OCI-LY1 (cell line): ENCODE results near the gene NFIA.

Source experiments
- H2AFZ ChIP-seq: fragments of 200-600 bp; sonication (generic), shearing (Covaris generic); 2 replicates; pipeline ENCODE4 v1.6.0; 2014; ENCODE audit warnings: antibody characterized with exemption, mild to moderate bottlenecking, low read length
- H3F3A ChIP-seq: fragments of 200-600 bp; sonication (generic), shearing (Covaris generic); 2 replicates; pipeline ENCODE4 v1.6.0; 2014; ENCODE audit warnings: mild to moderate bottlenecking, antibody characterized with exemption, low read length, moderate library complexity; ENCODE audit not compliant: insufficient read depth
- H3K27ac ChIP-seq: fragments of 200-600 bp; sonication (generic); 2 replicates; pipeline ENCODE4 v1.5.1; 2014; ENCODE audit warnings: low read length, mixed run types, mild to moderate bottlenecking, low read depth; ENCODE audit not compliant: poor library complexity, severe bottlenecking
- H3K27me3 ChIP-seq: fragments of 200-600 bp; sonication (generic); 2 replicates; pipeline ENCODE4 v1.6.0; 2014; ENCODE audit warnings: antibody characterized with exemption, mild to moderate bottlenecking, low read length, moderate library complexity; ENCODE audit not compliant: insufficient read depth
- H3K36me3 ChIP-seq: fragments of 200-600 bp; sonication (generic); 2 replicates; pipeline ENCODE4 v1.6.1; 2014; ENCODE audit warnings: mild to moderate bottlenecking, antibody characterized with exemption, low read length, moderate library complexity, mixed read lengths; ENCODE audit not compliant: insufficient read depth
- H3K4me1 ChIP-seq: fragments of 200-600 bp; sonication (generic); 2 replicates; pipeline ENCODE4 v1.5.1; 2014; ENCODE audit warnings: mild to moderate bottlenecking, low read length, moderate library complexity; ENCODE audit not compliant: insufficient read depth, severe bottlenecking
- H3K4me2 ChIP-seq: fragments of 200-600 bp; sonication (generic), shearing (Covaris generic); 2 replicates; pipeline ENCODE4 v1.6.1; 2014; ENCODE audit warnings: low read length
- H3K4me3 ChIP-seq: fragments of 200-600 bp; sonication (generic); 2 replicates; pipeline ENCODE4 v1.5.1; 2014; ENCODE audit warnings: low read length, low read depth, mild to moderate bottlenecking, mixed read lengths; ENCODE audit not compliant: poor library complexity, severe bottlenecking
- H3K79me2 ChIP-seq: fragments of 200-600 bp; shearing (Covaris generic); 2 replicates; pipeline ENCODE4 v1.6.1; 2016; ENCODE audit warnings: mixed run types, low read length, mixed read lengths; ENCODE audit not compliant: insufficient read depth
- H3K9ac ChIP-seq: fragments of 200-600 bp; sonication (generic), shearing (Covaris generic); 2 replicates; pipeline ENCODE4 v1.6.1; 2014; ENCODE audit warnings: mild to moderate bottlenecking, low read length, mixed read lengths
- H3K9me2 ChIP-seq: fragments of 200-600 bp; sonication (generic), shearing (Covaris generic); 2 replicates; pipeline ENCODE4 v1.6.1; 2014; ENCODE audit warnings: low read depth, mild to moderate bottlenecking, low read length, mixed read lengths
- H3K9me3 ChIP-seq: fragments of 200-600 bp; shearing (Covaris generic); 2 replicates; pipeline ENCODE4 v1.6.1; 2014; ENCODE audit warnings: low read length, mixed read lengths
- H4K20me1 ChIP-seq: fragments of 200-600 bp; sonication (generic), shearing (Covaris generic); 2 replicates; pipeline ENCODE4 v1.6.0; 2016; ENCODE audit warnings: mild to moderate bottlenecking, low read length; ENCODE audit not compliant: insufficient read depth
- EZH2 ChIP-seq: fragments of 200-600 bp; sonication (generic), shearing (Covaris generic); IDR thresholded peaks from 2 replicates; pipeline ENCODE4 v1.8.0; 2017; ENCODE audit warnings: borderline replicate concordance, mixed run types, mild to moderate bottlenecking, antibody characterized with exemption, low read length, moderate library complexity, mixed read lengths
- TF ChIP-seq, protein P1 (sequence below): fragments of 200-600 bp; sonication (generic), shearing (Covaris generic); IDR thresholded peaks from 2 replicates; pipeline ENCODE4 v1.5.1; 2017; ENCODE audit warnings: mild to moderate bottlenecking, antibody characterized with exemption, low read length, moderate library complexity, mixed read lengths

Gene NFIA

DNA sequence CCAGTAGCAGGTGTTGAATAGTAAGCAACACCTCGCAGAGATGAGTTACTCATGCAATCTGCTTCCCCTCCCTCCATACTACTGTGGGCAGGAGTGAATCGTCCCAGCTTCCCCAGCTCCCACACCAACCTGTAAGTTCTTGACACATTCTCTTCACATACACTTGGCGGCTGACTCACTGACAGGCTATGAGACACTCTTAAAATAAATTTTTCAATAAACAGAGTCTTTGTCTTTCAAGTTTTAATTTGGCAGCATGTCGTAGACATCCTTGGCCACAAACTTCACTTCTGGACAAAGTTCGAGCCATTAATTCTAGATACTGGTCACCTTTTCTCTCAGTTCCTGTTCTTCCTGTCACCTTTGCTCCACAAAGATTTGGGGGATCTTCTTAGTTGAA lies 351.9 kb downstream of the NFIA start:
- Histone ChIP-seq H4K20me1 (no peaks in the 10 kb centered on the region), H3K4me2 (no peak overlapping the region), H3K27me3 (no peaks in the 10 kb centered on the region), H3K27ac (no peak overlapping the region), H2AFZ (no peak overlapping the region), H3F3A (no peaks in the 10 kb centered on the region), H3K4me1 (no peaks in the 10 kb centered on the region), H3K9me3 (no peaks in the 10 kb centered on the region), H3K9me2 (no peaks in the 10 kb centered on the region), H3K36me3 (no peaks in the 10 kb centered on the region), H3K4me3 (no peak overlapping the region), H3K79me2 (no peaks in the 10 kb centered on the region), H3K9ac (no peak overlapping the region)
- TF ChIP-seq EZH2, result no peak
- TF ChIP-seq, protein P1, sequence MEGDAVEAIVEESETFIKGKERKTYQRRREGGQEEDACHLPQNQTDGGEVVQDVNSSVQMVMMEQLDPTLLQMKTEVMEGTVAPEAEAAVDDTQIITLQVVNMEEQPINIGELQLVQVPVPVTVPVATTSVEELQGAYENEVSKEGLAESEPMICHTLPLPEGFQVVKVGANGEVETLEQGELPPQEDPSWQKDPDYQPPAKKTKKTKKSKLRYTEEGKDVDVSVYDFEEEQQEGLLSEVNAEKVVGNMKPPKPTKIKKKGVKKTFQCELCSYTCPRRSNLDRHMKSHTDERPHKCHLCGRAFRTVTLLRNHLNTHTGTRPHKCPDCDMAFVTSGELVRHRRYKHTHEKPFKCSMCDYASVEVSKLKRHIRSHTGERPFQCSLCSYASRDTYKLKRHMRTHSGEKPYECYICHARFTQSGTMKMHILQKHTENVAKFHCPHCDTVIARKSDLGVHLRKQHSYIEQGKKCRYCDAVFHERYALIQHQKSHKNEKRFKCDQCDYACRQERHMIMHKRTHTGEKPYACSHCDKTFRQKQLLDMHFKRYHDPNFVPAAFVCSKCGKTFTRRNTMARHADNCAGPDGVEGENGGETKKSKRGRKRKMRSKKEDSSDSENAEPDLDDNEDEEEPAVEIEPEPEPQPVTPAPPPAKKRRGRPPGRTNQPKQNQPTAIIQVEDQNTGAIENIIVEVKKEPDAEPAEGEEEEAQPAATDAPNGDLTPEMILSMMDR, result no peak

DNA sequence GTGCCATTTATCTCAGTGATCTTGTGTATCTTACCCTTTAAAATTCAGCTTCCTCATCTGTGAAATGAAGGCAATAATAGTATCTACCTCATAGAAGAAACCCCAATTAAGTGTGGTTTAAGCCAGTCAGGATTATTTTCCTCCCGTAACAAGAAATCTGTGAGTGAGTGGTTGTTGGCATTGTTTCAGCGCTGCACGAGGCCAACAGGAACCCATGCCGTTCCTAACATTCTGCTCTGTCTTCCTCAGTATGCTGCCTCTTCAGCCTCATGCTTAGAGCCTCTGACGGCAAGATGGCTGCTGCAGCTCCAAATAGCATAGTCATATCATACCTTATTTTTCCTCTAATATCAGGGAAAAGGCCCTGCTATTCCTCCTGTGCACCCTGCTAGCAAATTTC lies 352.9 kb downstream of the NFIA start:
- TF ChIP-seq, protein P1, result no peak
- TF ChIP-seq EZH2, result no peak
- no peaks in the 10 kb centered on the region for H3K36me3 ChIP-seq
- no peaks in the 10 kb centered on the region for H3K27me3 ChIP-seq
- H3K9ac ChIP-seq, result no peak overlapping the region
- no peak overlapping the region for H3K4me2 ChIP-seq
- no peak overlapping the region for H3K4me3 ChIP-seq
- H3K4me1 ChIP-seq, result no peaks in the 10 kb centered on the region
- H4K20me1 ChIP-seq, result no peaks in the 10 kb centered on the region
- H3K79me2 ChIP-seq, result no peaks in the 10 kb centered on the region
- no peaks in the 10 kb centered on the region for H3K9me3 ChIP-seq
- no peak overlapping the region for H2AFZ ChIP-seq
- no peaks in the 10 kb centered on the region for H3F3A ChIP-seq
- no peaks in the 10 kb centered on the region for H3K9me2 ChIP-seq
- no peak overlapping the region for H3K27ac ChIP-seq

DNA sequence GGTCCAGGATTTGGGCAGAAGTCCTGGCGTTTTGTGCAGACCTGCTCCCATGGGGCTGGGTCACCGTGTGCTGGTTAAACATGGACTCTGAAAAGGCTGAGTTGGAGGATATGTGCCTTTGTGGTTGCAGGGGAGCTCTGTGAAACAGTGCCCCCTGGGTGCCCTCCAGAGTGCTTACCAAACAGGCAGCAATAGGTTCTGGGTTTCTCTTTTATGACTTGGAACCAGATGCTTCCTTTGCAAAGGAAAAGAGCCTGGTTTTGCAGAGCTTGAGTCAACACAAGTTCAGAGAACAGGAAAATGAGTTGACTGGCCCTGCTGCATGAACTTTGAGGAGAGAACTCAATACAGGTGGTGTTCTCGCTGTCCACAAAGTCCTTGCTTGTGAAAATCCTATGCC lies 353.7 kb downstream of the NFIA start:
- Histone ChIP-seq H3K9me3 (no peaks in the 10 kb centered on the region), H3K4me2 (no peak overlapping the region), H3K27ac (no peak overlapping the region), H2AFZ (no peak overlapping the region), H3K9ac (no peak overlapping the region), H3K79me2 (no peaks in the 10 kb centered on the region), H4K20me1 (no peaks in the 10 kb centered on the region), H3K4me1 (peaks cover 6% of the 10 kb centered on the region), H3K27me3 (no peaks in the 10 kb centered on the region), H3F3A (no peaks in the 10 kb centered on the region), H3K4me3 (no peak overlapping the region), H3K36me3 (no peaks in the 10 kb centered on the region), H3K9me2 (no peaks in the 10 kb centered on the region)
- TF ChIP-seq, protein P1, result peak; percentile 53
- no peak for TF ChIP-seq EZH2
